ENCODE measurements around the gene ZNF565. TPM values are rescaled to one million over a fixed set of nuclear protein-coding genes. Genes with fewer than 3 reads are reported as not detected.
"Not testable (repeated sequence)": the region's sequence is repeated elsewhere in the genome, so short reads cannot be mapped to it uniquely, and the experiment has no call there.

The ZNF565 gene
- total RNA-seq, 1 experiment from 2014 or later, result 3.2 TPM

GRCh38 chr19:36173846-36174245 lies 40.6 kb downstream of the ZNF565 start:
- H3K4me1 ChIP-seq (ENCODE audit: control insufficient read depth in 1 of 2, insufficient read depth in 2 of 2, low read length in 2 of 2), result peaks cover 6 to 13% of the 10 kb centered on the region in 2 experiments; a peak in 3 of 4 replicates
- POLR2A ChIA-PET; intact Hi-C loops (cut with micrococcal nuclease); BruUV-seq (replicated peaks); H3K27ac ChIP-seq (ENCODE audit: low read depth, low read length); H3K4me3 ChIP-seq (replicated peaks in 1 of 2; ENCODE audit: low read depth in 1 of 2, low read length in 2 of 2); DNase-seq (ENCODE audit: low read depth, low spot score); H3K9ac ChIP-seq (ENCODE audit: low read length); H2AFZ ChIP-seq (ENCODE audit: low read depth, low read length, poor library complexity, severe bottlenecking); H3K9me2 ChIP-seq (ENCODE audit: insufficient read depth); H3K9me3 ChIP-seq (ENCODE audit: control insufficient read depth in 1 of 2, insufficient read depth in 1 of 2, low read depth in 1 of 2, low read length in 2 of 2); H3K27me3 ChIP-seq (ENCODE audit: insufficient read depth, low read length); H3K79me2 ChIP-seq (ENCODE audit: insufficient read depth, low read length); H4K20me1 ChIP-seq (ENCODE audit: insufficient read depth); ATAC-seq; H3K4me2 ChIP-seq (ENCODE audit: low read length); H3K36me3 ChIP-seq (ENCODE audit: control insufficient read depth in 1 of 2, insufficient read depth in 2 of 2, low read length in 2 of 2): not testable (repeated sequence)
- CTCF ChIA-PET, result interaction anchor here (0.7 to 1.8 kb wide), 2 partner anchors 46 to 243 kb away, joined by 4 to 6 read pairs; no protein-coding TSS in a partner anchor
- RAD21 ChIA-PET (ENCODE audit: low non-redundant PET in 1 of 2, low total read pairs in 2 of 2, uncharacterized antibody in 2 of 2, unreplicated experiment in 2 of 2), result interaction anchor here in 1 of 2 experiments (0.7 kb wide), 1 partner anchor 384 kb away, joined by 3 read pairs; no protein-coding TSS in a partner anchor

GRCh38 chr19:36172852-36173251 lies 41.6 kb downstream of the ZNF565 start:
- ATAC-seq, result no peak
- no peaks in the 10 kb centered on the region for H3K36me3 ChIP-seq (ENCODE audit: control insufficient read depth in 1 of 2, insufficient read depth in 2 of 2, low read length in 2 of 2)
- H3K27ac ChIP-seq (ENCODE audit: low read depth, low read length), result no peak overlapping the region
- H3K9me2 ChIP-seq (ENCODE audit: insufficient read depth), result no peaks in the 10 kb centered on the region
- H3K4me1 ChIP-seq (ENCODE audit: control insufficient read depth in 1 of 2, insufficient read depth in 2 of 2, low read length in 2 of 2), result peaks cover 6 to 13% of the 10 kb centered on the region in 2 experiments; a peak in 3 of 4 replicates
- H3K4me2 ChIP-seq (ENCODE audit: low read length), result no peak overlapping the region
- H3K9ac ChIP-seq (ENCODE audit: low read length), result no peak overlapping the region
- TF ChIP-seq ZNF274 (IDR thresholded peaks at IDR 0.05; ENCODE audit: low read depth, low read length), result no peak
- no peak for TF ChIP-seq RAD21 (IDR thresholded peaks at IDR 0.05; ENCODE audit: low read depth)
- no peak for TF ChIP-seq EZH2phosphoT487 (IDR thresholded peaks at IDR 0.05; ENCODE audit: borderline replicate concordance)
- TF ChIP-seq JUND (IDR thresholded peaks at IDR 0.05), result no peak
- TF ChIP-seq EZH2 (IDR thresholded peaks at IDR 0.05), result no peak
- ChIA-PET CTCF (interaction anchor here (1.8 kb wide), 1 partner anchor 45 kb away, joined by 6 read pairs; no protein-coding TSS in a partner anchor), POLR2A (no interaction called here), RAD21 (ENCODE audit: low non-redundant PET in 1 of 2, low total read pairs in 2 of 2, uncharacterized antibody in 2 of 2, unreplicated experiment in 2 of 2) (no interaction called here)
- intact Hi-C loops (cut with micrococcal nuclease), result no loop called here
- no peaks in the 10 kb centered on the region for H4K20me1 ChIP-seq (ENCODE audit: insufficient read depth)
- no peaks in the 10 kb centered on the region for H3K27me3 ChIP-seq (ENCODE audit: insufficient read depth, low read length)
- H2AFZ ChIP-seq (ENCODE audit: low read depth, low read length, poor library complexity, severe bottlenecking), result no peak overlapping the region
- no peaks in the 10 kb centered on the region for H3K79me2 ChIP-seq (ENCODE audit: insufficient read depth, low read length)
- no peak overlapping the region for H3K4me3 ChIP-seq (replicated peaks in 1 of 2; ENCODE audit: low read depth in 1 of 2, low read length in 2 of 2)
- DNase-seq (ENCODE audit: low read depth, low spot score), result no peak
- no peaks in the 10 kb centered on the region for H3K9me3 ChIP-seq (ENCODE audit: control insufficient read depth in 1 of 2, insufficient read depth in 1 of 2, low read depth in 1 of 2, low read length in 2 of 2)
- no TSS peak for BruUV-seq (replicated peaks)
